ENCODE results near the gene BMPR1A.

The BMPR1A gene

DNA sequence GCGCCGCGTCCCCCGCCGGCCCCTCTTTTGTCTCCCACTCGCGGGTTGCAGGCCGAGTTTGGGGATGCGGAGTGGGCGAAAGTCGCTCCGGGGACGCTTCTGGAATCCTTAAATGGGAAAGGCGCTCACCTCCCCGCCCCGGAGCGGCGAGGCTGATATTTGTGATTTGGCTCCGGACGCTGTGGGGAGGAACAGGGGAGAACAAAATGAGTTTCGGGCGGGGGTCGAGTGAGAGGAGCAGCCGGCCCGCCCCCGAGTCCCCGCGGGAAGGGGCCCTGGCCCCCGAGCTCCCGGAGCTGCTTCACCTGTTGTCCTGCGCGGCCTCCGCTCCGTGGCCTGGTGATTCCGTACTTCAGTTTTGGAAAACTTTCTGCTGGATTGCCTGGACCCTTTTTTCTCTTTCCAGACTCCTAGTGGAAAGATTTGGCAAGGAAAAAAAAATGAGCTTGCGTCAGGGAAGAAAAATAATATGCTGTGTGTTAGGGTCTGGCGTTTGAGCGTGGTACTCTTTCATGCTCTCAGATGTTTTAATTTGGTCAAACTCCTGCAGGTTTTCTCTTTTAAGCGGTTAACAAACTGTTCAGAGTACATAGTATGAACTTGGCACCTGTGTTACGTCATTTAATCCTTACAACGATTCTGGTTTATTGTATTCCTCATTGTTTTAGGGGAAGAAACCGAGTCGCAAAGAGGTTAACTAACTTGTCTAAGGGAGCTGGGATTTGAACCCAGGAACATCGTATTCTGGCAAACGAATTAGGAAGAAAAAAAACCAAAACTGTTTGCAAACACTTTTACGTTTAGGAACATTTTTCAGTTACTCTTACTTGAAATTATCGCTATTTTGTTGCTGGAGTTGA lies 924 bp downstream of the BMPR1A start (continued):
- TF ChIP-seq, protein P1, sequence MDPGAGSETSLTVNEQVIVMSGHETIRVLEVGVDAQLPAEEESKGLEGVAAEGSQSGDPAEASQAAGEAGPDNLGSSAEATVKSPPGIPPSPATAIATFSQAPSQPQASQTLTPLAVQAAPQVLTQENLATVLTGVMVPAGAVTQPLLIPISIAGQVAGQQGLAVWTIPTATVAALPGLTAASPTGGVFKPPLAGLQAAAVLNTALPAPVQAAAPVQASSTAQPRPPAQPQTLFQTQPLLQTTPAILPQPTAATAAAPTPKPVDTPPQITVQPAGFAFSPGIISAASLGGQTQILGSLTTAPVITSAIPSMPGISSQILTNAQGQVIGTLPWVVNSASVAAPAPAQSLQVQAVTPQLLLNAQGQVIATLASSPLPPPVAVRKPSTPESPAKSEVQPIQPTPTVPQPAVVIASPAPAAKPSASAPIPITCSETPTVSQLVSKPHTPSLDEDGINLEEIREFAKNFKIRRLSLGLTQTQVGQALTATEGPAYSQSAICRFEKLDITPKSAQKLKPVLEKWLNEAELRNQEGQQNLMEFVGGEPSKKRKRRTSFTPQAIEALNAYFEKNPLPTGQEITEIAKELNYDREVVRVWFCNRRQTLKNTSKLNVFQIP (CRISPR knock-in tag; IDR thresholded peaks at IDR 0.05; ENCODE audit: borderline replicate concordance, low read depth): no peak
- TF ChIP-seq, protein P2, sequence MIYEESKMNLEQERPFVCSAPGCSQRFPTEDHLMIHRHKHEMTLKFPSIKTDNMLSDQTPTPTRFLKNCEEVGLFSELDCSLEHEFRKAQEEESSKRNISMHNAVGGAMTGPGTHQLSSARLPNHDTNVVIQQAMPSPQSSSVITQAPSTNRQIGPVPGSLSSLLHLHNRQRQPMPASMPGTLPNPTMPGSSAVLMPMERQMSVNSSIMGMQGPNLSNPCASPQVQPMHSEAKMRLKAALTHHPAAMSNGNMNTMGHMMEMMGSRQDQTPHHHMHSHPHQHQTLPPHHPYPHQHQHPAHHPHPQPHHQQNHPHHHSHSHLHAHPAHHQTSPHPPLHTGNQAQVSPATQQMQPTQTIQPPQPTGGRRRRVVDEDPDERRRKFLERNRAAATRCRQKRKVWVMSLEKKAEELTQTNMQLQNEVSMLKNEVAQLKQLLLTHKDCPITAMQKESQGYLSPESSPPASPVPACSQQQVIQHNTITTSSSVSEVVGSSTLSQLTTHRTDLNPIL (CRISPR knock-in tag; IDR thresholded peaks at IDR 0.05; ENCODE audit: low read depth): no peak

DNA sequence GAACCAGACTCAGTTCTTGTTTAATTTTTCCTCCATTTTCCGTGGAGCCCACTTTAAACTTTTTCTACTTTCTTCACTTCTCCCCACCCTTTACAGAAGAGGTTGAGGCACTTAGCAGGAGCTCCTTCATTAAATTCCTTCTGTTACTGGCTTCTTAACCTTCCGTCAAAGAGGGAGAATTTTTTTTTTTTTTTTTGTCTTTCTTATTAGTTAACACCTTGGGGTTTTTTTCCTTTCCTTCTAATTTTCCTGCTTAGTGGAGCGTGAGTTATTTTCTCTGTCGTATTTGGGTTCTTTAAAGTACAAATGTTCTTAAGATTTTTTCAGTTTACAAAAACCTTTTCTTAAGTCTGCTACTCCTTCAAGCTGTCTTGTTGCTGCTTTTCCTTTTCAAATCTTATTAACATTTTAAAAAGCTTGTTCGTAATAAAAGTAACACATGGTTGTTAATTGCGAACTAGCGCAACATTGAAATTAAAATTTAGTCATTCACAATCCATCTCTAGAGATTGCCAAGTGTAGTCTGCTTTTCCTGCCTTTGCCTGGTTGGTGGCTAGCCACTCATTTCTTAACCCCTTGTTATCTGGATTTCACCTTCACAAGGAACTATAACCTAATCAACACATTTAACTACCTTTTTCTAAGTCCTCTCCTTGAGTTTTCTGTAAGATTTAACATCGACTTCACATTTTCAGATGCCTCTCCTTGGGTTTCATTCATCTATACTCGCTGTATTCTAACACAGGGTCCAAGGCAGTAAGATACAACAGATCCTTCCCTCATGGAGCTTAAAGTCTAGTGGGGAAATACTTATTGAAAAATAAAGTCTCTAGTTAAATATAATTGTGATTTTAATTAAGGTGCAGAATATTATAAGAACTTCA lies 2.0 kb downstream of the BMPR1A start:
- TF ChIP-seq ARNTL (CRISPR knock-in tag; IDR thresholded peaks at IDR 0.05; ENCODE audit: borderline replicate concordance, low read depth): no peak
- TF ChIP-seq OSR1 (CRISPR knock-in tag; IDR thresholded peaks at IDR 0.05): no peak
- TF ChIP-seq ZNF565 (CRISPR knock-in tag; conservative IDR thresholded peaks at IDR 0.05; ENCODE audit: low read depth): no peak
- no peak for TF ChIP-seq BACH2 (CRISPR knock-in tag; IDR thresholded peaks at IDR 0.05; ENCODE audit: borderline replicate concordance)
- no peak for TF ChIP-seq TCF4 (CRISPR knock-in tag; IDR thresholded peaks at IDR 0.05; ENCODE audit: borderline replicate concordance)
- TF ChIP-seq ESRRG (CRISPR knock-in tag; IDR thresholded peaks at IDR 0.05): no peak
- no peak for TF ChIP-seq CSDC2 (CRISPR knock-in tag; IDR thresholded peaks at IDR 0.05)
- TF ChIP-seq, protein P3, sequence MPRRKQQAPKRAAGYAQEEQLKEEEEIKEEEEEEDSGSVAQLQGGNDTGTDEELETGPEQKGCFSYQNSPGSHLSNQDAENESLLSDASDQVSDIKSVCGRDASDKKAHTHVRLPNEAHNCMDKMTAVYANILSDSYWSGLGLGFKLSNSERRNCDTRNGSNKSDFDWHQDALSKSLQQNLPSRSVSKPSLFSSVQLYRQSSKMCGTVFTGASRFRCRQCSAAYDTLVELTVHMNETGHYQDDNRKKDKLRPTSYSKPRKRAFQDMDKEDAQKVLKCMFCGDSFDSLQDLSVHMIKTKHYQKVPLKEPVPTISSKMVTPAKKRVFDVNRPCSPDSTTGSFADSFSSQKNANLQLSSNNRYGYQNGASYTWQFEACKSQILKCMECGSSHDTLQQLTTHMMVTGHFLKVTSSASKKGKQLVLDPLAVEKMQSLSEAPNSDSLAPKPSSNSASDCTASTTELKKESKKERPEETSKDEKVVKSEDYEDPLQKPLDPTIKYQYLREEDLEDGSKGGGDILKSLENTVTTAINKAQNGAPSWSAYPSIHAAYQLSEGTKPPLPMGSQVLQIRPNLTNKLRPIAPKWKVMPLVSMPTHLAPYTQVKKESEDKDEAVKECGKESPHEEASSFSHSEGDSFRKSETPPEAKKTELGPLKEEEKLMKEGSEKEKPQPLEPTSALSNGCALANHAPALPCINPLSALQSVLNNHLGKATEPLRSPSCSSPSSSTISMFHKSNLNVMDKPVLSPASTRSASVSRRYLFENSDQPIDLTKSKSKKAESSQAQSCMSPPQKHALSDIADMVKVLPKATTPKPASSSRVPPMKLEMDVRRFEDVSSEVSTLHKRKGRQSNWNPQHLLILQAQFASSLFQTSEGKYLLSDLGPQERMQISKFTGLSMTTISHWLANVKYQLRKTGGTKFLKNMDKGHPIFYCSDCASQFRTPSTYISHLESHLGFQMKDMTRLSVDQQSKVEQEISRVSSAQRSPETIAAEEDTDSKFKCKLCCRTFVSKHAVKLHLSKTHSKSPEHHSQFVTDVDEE (CRISPR knock-in tag; IDR thresholded peaks at IDR 0.05): no peak
- no peak for TF ChIP-seq RARB (CRISPR knock-in tag; IDR thresholded peaks at IDR 0.05)
- no peak for TF ChIP-seq GLIS3 (CRISPR knock-in tag; IDR thresholded peaks at IDR 0.05)
- TF ChIP-seq, protein P4, sequence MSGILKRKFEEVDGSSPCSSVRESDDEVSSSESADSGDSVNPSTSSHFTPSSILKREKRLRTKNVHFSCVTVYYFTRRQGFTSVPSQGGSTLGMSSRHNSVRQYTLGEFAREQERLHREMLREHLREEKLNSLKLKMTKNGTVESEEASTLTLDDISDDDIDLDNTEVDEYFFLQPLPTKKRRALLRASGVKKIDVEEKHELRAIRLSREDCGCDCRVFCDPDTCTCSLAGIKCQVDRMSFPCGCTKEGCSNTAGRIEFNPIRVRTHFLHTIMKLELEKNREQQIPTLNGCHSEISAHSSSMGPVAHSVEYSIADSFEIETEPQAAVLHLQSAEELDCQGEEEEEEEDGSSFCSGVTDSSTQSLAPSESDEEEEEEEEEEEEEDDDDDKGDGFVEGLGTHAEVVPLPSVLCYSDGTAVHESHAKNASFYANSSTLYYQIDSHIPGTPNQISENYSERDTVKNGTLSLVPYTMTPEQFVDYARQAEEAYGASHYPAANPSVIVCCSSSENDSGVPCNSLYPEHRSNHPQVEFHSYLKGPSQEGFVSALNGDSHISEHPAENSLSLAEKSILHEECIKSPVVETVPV (CRISPR knock-in tag; IDR thresholded peaks at IDR 0.05): no peak
- no peak for TF ChIP-seq ZNF70 (CRISPR knock-in tag; IDR thresholded peaks at IDR 0.05)
- no peak for TF ChIP-seq TOX (CRISPR knock-in tag; IDR thresholded peaks at IDR 0.05; ENCODE audit: borderline replicate concordance)
- TF ChIP-seq, protein P2 (CRISPR knock-in tag; IDR thresholded peaks at IDR 0.05; ENCODE audit: low read depth): no peak
- no peak for TF ChIP-seq PPARA (CRISPR knock-in tag; IDR thresholded peaks at IDR 0.05; ENCODE audit: borderline replicate concordance)
- no peak for TF ChIP-seq ZFP3 (CRISPR knock-in tag; IDR thresholded peaks at IDR 0.05)
- TF ChIP-seq SNAI2 (CRISPR knock-in tag; IDR thresholded peaks at IDR 0.05): no peak
- TF ChIP-seq ZC3H10 (CRISPR knock-in tag; IDR thresholded peaks at IDR 0.05): no peak
- TF ChIP-seq, protein P1 (CRISPR knock-in tag; IDR thresholded peaks at IDR 0.05; ENCODE audit: borderline replicate concordance, low read depth): no peak

More for the DNA sequence above, 2.0 kb downstream of the BMPR1A start:
- ATAC-seq: no peak

All from SK-N-SH treated with all-trans-retinoic acid at 6 μM for 48 hours (cell line).